Measurements from ENCODE around the gene NKAIN1. TPM values are rescaled to one million over a fixed set of nuclear protein-coding genes. Genes with fewer than 3 reads are reported as not detected.

Gene NKAIN1
- total RNA-seq, 1 donor from 2014 or later, result 17.1 TPM

DNA sequence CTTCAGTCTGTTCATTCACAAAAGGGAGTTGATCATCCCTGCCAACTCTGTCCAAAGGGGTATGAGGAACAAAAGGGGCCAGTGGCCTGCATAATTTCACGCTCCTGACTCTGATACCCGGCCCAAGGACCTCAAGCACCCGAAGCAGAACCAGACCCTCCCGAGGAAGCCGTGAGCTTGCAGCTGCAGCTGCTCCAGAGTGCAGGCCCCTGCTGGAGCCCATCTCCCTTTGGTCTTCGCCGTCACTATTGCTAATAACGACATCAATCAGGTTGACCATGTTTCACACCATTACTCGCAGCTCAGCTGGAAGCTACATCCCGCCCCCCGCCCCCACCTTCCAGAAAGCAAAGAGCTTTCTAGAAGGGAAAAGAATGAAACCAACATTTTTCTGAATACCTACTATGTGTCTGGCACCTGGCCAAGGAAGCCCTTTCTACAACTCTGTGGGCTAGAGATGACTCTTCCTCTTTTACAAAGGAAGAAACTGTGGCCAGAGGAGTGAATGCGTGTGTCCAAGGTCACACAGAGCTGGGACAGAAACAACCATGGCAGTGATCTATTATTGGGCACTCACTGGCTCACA lies 5.5 kb downstream of the NKAIN1 start:
- Mint-ChIP-seq H3K36me3 (no peaks in the 10 kb centered on the region), H3K4me3 (no peak overlapping the region), H3K27ac (no peak overlapping the region), H3K4me1 (ENCODE audit: unreplicated experiment) (peaks cover 13% of the 10 kb centered on the region), H3K27me3 (peaks cover 47% of the 10 kb centered on the region), H3K9me3 (no peaks in the 10 kb centered on the region)
- TF ChIP-seq, protein P1, sequence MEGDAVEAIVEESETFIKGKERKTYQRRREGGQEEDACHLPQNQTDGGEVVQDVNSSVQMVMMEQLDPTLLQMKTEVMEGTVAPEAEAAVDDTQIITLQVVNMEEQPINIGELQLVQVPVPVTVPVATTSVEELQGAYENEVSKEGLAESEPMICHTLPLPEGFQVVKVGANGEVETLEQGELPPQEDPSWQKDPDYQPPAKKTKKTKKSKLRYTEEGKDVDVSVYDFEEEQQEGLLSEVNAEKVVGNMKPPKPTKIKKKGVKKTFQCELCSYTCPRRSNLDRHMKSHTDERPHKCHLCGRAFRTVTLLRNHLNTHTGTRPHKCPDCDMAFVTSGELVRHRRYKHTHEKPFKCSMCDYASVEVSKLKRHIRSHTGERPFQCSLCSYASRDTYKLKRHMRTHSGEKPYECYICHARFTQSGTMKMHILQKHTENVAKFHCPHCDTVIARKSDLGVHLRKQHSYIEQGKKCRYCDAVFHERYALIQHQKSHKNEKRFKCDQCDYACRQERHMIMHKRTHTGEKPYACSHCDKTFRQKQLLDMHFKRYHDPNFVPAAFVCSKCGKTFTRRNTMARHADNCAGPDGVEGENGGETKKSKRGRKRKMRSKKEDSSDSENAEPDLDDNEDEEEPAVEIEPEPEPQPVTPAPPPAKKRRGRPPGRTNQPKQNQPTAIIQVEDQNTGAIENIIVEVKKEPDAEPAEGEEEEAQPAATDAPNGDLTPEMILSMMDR (conservative IDR thresholded peaks at IDR 0.05), result no peak
- no peak for DNase-seq (ENCODE audit: extremely low spot score, unreplicated experiment)

DNA sequence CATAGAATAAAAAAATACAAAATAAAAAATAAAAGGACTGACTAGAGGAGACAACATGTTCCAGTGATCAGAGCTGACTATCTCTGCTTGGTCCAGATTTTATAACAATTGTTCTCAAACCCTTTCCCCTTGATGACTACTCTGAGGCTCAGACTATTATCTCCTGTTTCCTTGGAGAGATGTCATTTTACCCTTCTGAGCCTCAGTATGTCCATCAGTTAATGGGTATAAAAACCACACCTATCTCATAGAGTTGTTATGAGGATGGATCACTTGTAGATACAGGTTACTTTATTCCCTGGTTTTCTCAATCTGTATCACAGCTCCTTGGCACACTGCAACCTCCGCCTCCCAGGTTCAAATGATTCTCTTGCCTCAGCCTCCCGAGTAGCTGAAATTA lies 7.0 kb downstream of the NKAIN1 start:
- Mint-ChIP-seq H3K4me3 (no peak overlapping the region), H3K27me3 (peaks cover 31% of the 10 kb centered on the region), H3K9me3 (no peaks in the 10 kb centered on the region), H3K36me3 (no peaks in the 10 kb centered on the region), H3K27ac (no peak overlapping the region), H3K4me1 (ENCODE audit: unreplicated experiment) (peaks cover 15% of the 10 kb centered on the region)
- TF ChIP-seq, protein P1 (conservative IDR thresholded peaks at IDR 0.05), result no peak
- no peak for DNase-seq (ENCODE audit: extremely low spot score, unreplicated experiment)

DNA sequence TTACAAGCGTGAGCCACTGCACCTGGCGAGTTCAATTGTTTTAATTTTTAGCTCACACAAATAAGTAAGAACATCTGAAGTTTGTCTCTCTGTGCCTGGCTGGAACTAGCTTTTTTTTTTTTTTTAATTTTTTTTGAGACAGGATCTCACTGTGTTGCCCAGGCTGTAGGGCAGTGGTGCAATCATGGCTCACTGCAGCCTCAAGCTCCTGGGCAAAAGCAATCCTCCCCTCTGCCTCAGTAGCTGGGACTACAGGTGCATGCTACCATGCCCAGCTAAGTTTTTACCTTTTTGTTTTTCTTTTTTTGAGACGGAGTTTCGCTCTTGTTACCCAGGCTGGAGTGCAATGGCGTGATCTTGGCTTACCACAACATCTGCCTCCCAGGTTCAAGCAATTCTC lies 7.9 kb downstream of the NKAIN1 start:
- H3K4me3 Mint-ChIP-seq, result no peak overlapping the region
- DNase-seq (ENCODE audit: extremely low spot score, unreplicated experiment), result no peak
- no peaks in the 10 kb centered on the region for H3K36me3 Mint-ChIP-seq
- TF ChIP-seq, protein P1 (conservative IDR thresholded peaks at IDR 0.05), result no peak
- peaks cover 26% of the 10 kb centered on the region for H3K27me3 Mint-ChIP-seq
- H3K4me1 Mint-ChIP-seq (ENCODE audit: unreplicated experiment), result peaks cover 15% of the 10 kb centered on the region
- H3K27ac Mint-ChIP-seq, result no peak overlapping the region
- no peaks in the 10 kb centered on the region for H3K9me3 Mint-ChIP-seq

DNA sequence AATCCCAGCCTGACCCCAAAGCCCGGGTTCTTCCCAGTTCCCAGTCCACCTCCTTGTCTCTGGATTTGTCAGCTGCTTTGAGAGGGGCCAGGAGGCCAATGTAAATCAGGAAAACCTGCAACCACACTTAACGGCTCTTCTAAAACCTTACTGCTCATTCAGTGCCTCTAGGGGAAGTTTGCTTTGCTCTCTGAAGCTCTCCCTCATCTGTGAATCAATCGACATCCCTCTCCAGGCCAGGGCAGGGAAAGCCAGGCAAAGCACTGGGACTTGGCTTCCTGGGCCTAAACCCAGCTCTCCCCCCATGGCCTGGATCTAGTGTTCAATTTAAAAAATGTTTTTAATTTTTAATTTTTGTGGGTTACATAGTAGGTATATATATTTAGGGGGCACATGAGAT lies 9.3 kb downstream of the NKAIN1 start:
- no peak for DNase-seq (ENCODE audit: extremely low spot score, unreplicated experiment)
- H3K27me3 Mint-ChIP-seq, result peaks cover 15% of the 10 kb centered on the region
- H3K4me1 Mint-ChIP-seq (ENCODE audit: unreplicated experiment), result peaks cover 15% of the 10 kb centered on the region
- H3K27ac Mint-ChIP-seq, result no peak overlapping the region
- H3K9me3 Mint-ChIP-seq, result no peaks in the 10 kb centered on the region
- no peaks in the 10 kb centered on the region for H3K36me3 Mint-ChIP-seq
- no peak overlapping the region for H3K4me3 Mint-ChIP-seq
- TF ChIP-seq, protein P1 (conservative IDR thresholded peaks at IDR 0.05), result no peak

DNA sequence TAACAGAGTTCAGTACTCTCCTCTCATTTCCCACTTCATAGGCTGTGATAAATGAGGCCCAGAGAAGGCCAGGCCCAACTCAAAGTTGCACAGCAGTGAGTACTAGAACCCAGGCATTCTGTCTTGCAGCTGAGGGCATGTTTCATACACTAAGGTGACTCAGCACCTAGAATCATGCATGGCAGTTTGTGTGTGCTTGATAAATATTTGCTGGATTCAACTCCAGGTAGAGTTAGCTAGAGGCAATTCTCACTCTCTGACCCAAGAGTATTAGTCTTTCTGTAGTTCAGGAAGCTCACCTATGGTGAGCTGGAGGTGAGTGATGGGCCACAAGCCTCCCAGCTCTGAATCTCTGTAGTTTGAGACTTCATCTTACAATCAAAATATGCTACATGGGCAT lies 10.7 kb downstream of the NKAIN1 start:
- no peak overlapping the region for H3K27ac Mint-ChIP-seq
- TF ChIP-seq, protein P1 (conservative IDR thresholded peaks at IDR 0.05), result no peak
- H3K27me3 Mint-ChIP-seq, result peaks cover 10% of the 10 kb centered on the region
- H3K9me3 Mint-ChIP-seq, result no peaks in the 10 kb centered on the region
- DNase-seq (ENCODE audit: extremely low spot score, unreplicated experiment), result no peak
- no peak overlapping the region for H3K4me3 Mint-ChIP-seq
- no peaks in the 10 kb centered on the region for H3K36me3 Mint-ChIP-seq
- H3K4me1 Mint-ChIP-seq (ENCODE audit: unreplicated experiment), result peaks cover 12% of the 10 kb centered on the region

Measured in type B pancreatic cell (in vitro differentiated cells).